ENCODE data around the gene GABRA5. TPM values are rescaled to one million over a fixed set of nuclear protein-coding genes. Genes with fewer than 3 reads are reported as not detected.

Gene GABRA5
- total and polyA plus RNA-seq, 2 of the 13 experiments (the other 11 are each of a cell fraction or from before 2014, with no cell fraction given): not detected

DNA sequence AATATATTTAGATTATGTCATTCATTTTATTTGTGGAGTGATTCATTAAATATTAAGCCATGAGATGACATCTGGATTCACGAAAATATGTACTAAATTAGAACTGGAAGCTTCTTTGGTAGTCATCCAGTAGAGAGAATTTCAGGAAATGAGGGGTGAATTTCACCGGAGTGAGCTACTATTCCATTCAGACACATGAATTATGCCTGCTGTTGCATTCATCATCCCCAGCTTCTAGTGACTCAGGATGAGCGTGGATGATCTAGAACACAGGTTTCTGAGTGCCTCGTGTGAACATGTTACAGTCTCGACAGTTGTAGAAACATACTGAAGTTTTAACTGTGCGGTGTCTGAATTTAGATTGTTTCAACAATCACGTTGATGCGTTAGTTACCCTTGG is 61.2 kb downstream of the GABRA5 start:
- H2AFZ ChIP-seq (ENCODE audit: low read length): no peak overlapping the region
- H4K20me1 ChIP-seq (ENCODE audit: insufficient read depth, low read length): no peaks in the 10 kb centered on the region
- BruUV-seq (replicated peaks): no TSS peak
- H3K4me3 ChIP-seq (replicated peaks in 1 of 3; ENCODE audit: insufficient read depth in 1 of 3, low read depth in 2 of 3, low read length in 3 of 3): no peak overlapping the region
- no peak overlapping the region for H3K27ac ChIP-seq (ENCODE audit: extremely low read length, insufficient read depth, low read length)
- WGBS (ENCODE audit: low lambda C conversion rate): 34% methylated on average over 8 of the region's 8 CpGs
- peaks cover 6% of the 10 kb centered on the region; the same call in 1 of the 2 replicates for H3K9me3 ChIP-seq (ENCODE audit: low read length)
- H3K27me3 ChIP-seq (ENCODE audit: control insufficient read depth in 1 of 2, insufficient read depth in 2 of 2, low read length in 2 of 2): no peaks in the 10 kb centered on the region
- H3K79me2 ChIP-seq (ENCODE audit: insufficient read depth, low read length): no peaks in the 10 kb centered on the region
- no peak for DNase-seq (ENCODE audit: low spot score)
- no peak for ATAC-seq
- CTCF ChIA-PET (ENCODE audit: low intra/inter-chr PET ratio, low total read pairs): no interaction called here
- H3K36me3 ChIP-seq (replicated peaks in 1 of 2; ENCODE audit: control insufficient read depth in 1 of 2, insufficient read depth in 2 of 2, low read length in 2 of 2): no peaks in the 10 kb centered on the region
- POLR2A ChIA-PET: no interaction called here
- intact Hi-C loops (cut with micrococcal nuclease; ENCODE audit: unreplicated experiment): no loop called here
- H3K9ac ChIP-seq (ENCODE audit: insufficient read depth, low read depth, low read length): no peak overlapping the region
- H3K4me2 ChIP-seq (ENCODE audit: low read depth, low read length): no peak overlapping the region
- in situ Hi-C loops (cut with HindIII; ENCODE audit: extremely low pct_ligation_motif_present, low pct_unique_long_range_greater_than_20kb): no loop called here
- FAIRE-seq: no peak
- H3K4me1 ChIP-seq (ENCODE audit: insufficient read depth, low read length): no peaks in the 10 kb centered on the region
- TF ChIP-seq FOXK1 (CRISPR knock-in tag; IDR thresholded peaks at IDR 0.05; ENCODE audit: borderline replicate concordance, low read depth) (no peak), ZNF441 (CRISPR knock-in tag; IDR thresholded peaks at IDR 0.05; ENCODE audit: borderline replicate concordance) (no peak), ZBTB7A (CRISPR knock-in tag; IDR thresholded peaks at IDR 0.05) (no peak), RAD51 (IDR thresholded peaks at IDR 0.05; ENCODE audit: borderline replicate concordance) (no peak), ADNP (CRISPR knock-in tag; IDR thresholded peaks at IDR 0.05) (no peak), MATR3 (CRISPR knock-in tag; IDR thresholded peaks at IDR 0.05) (no peak), GTF2F1 (IDR thresholded peaks at IDR 0.05; ENCODE audit: low read length) (no peak), ZNF33B (CRISPR knock-in tag; IDR thresholded peaks at IDR 0.05) (no peak), ZFAT (CRISPR knock-in tag; conservative IDR thresholded peaks at IDR 0.05) (no peak), KDM5A (IDR thresholded peaks at IDR 0.05; ENCODE audit: borderline replicate concordance, low read length) (no peak), ZNF75D (CRISPR knock-in tag; IDR thresholded peaks at IDR 0.05; ENCODE audit: borderline replicate concordance) (no peak)
- TF ChIP-seq, protein P1, sequence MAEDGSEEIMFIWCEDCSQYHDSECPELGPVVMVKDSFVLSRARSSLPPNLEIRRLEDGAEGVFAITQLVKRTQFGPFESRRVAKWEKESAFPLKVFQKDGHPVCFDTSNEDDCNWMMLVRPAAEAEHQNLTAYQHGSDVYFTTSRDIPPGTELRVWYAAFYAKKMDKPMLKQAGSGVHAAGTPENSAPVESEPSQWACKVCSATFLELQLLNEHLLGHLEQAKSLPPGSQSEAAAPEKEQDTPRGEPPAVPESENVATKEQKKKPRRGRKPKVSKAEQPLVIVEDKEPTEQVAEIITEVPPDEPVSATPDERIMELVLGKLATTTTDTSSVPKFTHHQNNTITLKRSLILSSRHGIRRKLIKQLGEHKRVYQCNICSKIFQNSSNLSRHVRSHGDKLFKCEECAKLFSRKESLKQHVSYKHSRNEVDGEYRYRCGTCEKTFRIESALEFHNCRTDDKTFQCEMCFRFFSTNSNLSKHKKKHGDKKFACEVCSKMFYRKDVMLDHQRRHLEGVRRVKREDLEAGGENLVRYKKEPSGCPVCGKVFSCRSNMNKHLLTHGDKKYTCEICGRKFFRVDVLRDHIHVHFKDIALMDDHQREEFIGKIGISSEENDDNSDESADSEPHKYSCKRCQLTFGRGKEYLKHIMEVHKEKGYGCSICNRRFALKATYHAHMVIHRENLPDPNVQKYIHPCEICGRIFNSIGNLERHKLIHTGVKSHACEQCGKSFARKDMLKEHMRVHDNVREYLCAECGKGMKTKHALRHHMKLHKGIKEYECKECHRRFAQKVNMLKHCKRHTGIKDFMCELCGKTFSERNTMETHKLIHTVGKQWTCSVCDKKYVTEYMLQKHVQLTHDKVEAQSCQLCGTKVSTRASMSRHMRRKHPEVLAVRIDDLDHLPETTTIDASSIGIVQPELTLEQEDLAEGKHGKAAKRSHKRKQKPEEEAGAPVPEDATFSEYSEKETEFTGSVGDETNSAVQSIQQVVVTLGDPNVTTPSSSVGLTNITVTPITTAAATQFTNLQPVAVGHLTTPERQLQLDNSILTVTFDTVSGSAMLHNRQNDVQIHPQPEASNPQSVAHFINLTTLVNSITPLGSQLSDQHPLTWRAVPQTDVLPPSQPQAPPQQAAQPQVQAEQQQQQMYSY (CRISPR knock-in tag; IDR thresholded peaks at IDR 0.05): no peak
- TF ChIP-seq, protein P2, sequence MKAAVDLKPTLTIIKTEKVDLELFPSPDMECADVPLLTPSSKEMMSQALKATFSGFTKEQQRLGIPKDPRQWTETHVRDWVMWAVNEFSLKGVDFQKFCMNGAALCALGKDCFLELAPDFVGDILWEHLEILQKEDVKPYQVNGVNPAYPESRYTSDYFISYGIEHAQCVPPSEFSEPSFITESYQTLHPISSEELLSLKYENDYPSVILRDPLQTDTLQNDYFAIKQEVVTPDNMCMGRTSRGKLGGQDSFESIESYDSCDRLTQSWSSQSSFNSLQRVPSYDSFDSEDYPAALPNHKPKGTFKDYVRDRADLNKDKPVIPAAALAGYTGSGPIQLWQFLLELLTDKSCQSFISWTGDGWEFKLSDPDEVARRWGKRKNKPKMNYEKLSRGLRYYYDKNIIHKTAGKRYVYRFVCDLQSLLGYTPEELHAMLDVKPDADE (CRISPR knock-in tag; IDR thresholded peaks at IDR 0.05): no peak
- TF ChIP-seq, protein P3, sequence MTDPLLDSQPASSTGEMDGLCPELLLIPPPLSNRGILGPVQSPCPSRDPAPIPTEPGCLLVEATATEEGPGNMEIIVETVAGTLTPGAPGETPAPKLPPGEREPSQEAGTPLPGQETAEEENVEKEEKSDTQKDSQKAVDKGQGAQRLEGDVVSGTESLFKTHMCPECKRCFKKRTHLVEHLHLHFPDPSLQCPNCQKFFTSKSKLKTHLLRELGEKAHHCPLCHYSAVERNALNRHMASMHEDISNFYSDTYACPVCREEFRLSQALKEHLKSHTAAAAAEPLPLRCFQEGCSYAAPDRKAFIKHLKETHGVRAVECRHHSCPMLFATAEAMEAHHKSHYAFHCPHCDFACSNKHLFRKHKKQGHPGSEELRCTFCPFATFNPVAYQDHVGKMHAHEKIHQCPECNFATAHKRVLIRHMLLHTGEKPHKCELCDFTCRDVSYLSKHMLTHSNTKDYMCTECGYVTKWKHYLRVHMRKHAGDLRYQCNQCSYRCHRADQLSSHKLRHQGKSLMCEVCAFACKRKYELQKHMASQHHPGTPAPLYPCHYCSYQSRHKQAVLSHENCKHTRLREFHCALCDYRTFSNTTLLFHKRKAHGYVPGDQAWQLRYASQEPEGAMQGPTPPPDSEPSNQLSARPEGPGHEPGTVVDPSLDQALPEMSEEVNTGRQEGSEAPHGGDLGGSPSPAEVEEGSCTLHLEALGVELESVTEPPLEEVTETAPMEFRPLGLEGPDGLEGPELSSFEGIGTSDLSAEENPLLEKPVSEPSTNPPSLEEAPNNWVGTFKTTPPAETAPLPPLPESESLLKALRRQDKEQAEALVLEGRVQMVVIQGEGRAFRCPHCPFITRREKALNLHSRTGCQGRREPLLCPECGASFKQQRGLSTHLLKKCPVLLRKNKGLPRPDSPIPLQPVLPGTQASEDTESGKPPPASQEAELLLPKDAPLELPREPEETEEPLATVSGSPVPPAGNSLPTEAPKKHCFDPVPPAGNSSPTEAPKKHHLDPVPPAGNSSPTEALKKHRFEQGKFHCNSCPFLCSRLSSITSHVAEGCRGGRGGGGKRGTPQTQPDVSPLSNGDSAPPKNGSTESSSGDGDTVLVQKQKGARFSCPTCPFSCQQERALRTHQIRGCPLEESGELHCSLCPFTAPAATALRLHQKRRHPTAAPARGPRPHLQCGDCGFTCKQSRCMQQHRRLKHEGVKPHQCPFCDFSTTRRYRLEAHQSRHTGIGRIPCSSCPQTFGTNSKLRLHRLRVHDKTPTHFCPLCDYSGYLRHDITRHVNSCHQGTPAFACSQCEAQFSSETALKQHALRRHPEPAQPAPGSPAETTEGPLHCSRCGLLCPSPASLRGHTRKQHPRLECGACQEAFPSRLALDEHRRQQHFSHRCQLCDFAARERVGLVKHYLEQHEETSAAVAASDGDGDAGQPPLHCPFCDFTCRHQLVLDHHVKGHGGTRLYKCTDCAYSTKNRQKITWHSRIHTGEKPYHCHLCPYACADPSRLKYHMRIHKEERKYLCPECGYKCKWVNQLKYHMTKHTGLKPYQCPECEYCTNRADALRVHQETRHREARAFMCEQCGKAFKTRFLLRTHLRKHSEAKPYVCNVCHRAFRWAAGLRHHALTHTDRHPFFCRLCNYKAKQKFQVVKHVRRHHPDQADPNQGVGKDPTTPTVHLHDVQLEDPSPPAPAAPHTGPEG (CRISPR knock-in tag; IDR thresholded peaks at IDR 0.05): no peak
- TF ChIP-seq, protein P4, sequence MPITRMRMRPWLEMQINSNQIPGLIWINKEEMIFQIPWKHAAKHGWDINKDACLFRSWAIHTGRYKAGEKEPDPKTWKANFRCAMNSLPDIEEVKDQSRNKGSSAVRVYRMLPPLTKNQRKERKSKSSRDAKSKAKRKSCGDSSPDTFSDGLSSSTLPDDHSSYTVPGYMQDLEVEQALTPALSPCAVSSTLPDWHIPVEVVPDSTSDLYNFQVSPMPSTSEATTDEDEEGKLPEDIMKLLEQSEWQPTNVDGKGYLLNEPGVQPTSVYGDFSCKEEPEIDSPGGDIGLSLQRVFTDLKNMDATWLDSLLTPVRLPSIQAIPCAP (CRISPR knock-in tag; IDR thresholded peaks at IDR 0.05; ENCODE audit: low read depth): no peak

All from HepG2 (cell line).